Endothelial cell (in vitro differentiated cells): ENCODE measurements around the gene ZNF518A. TPM values are rescaled to one million over a fixed set of nuclear protein-coding genes. Genes with fewer than 3 reads are reported as not detected.

Experiments used
- DNase-seq: peaks from one replicate; pipeline ENCODE4 v3.0.0; 2021; ENCODE audit warnings: low spot score
- H3K27ac Mint-ChIP-seq: one replicate; pipeline ENCODE4 v1.8.0; 2021; ENCODE audit warnings: mixed read lengths, inconsistent platforms; ENCODE audit not compliant: unreplicated experiment
- H3K27me3 Mint-ChIP-seq: one replicate; pipeline ENCODE4 v1.8.0; 2021; ENCODE audit warnings: mild to moderate bottlenecking, moderate library complexity, mixed read lengths, inconsistent platforms; ENCODE audit not compliant: unreplicated experiment
- H3K36me3 Mint-ChIP-seq: one replicate; pipeline ENCODE4 v1.8.0; 2021; ENCODE audit warnings: mild to moderate bottlenecking, low read depth, mixed read lengths, inconsistent platforms; ENCODE audit not compliant: unreplicated experiment
- H3K4me1 Mint-ChIP-seq: one replicate; pipeline ENCODE4 v1.8.0; 2021; ENCODE audit warnings: mild to moderate bottlenecking, mixed read lengths, inconsistent platforms; ENCODE audit not compliant: unreplicated experiment
- H3K4me3 Mint-ChIP-seq: one replicate; pipeline ENCODE4 v1.8.0; 2021; ENCODE audit warnings: mild to moderate bottlenecking, mixed read lengths, inconsistent platforms; ENCODE audit not compliant: unreplicated experiment
- H3K9me3 Mint-ChIP-seq: one replicate; pipeline ENCODE4 v1.8.0; 2021; ENCODE audit warnings: mixed read lengths, inconsistent platforms; ENCODE audit not compliant: unreplicated experiment
- total RNA-seq: library from RNA; stranded (reverse); fragmentation: NEBNext Ultra II Directional; extraction: Animal tissue kit (Norgen Biotek cat#: 25700); gene quantifications from one replicate; pipeline ENCODE4 v1.2.1, GENCODE V29; 2021; ENCODE audit not compliant: unreplicated experiment
- TF ChIP-seq, protein P1 (sequence below): fragments of 200-600 bp; sonication (generic); IDR thresholded peaks from one replicate; pipeline ENCODE4 v1.5.0; 2021; ENCODE audit warnings: antibody characterized with exemption; ENCODE audit not compliant: unreplicated experiment

Gene ZNF518A
- total RNA-seq, 1 donor from 2014 or later, result 47.8 TPM

DNA sequence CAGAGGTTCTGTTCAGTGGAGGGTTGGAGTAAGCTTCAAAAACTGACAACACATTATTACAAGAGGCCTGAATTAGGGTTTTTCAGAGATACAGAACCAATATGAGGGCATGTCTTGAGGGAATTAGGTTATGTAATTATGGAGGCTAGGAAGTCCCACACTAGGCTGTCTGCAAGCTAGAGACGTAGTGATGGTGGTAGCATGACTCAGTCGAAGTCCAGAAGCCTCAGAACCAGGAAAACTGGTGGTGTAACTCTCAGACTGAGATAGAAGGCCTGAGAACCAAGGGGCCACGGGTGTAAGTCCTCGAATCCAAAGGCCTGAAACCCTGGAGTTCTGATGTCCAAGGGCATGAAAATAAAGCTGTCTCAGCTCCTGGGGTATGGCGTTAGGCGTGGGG is 35.6 kb downstream of the ZNF518A start:
- Mint-ChIP-seq H3K4me3 (no peak overlapping the region), H3K27ac (no peak overlapping the region), H3K36me3 (peaks cover 8% of the 10 kb centered on the region), H3K9me3 (peaks cover 3% of the 10 kb centered on the region), H3K27me3 (no peaks in the 10 kb centered on the region), H3K4me1 (no peaks in the 10 kb centered on the region)
- no peak for DNase-seq
- TF ChIP-seq, protein P1, sequence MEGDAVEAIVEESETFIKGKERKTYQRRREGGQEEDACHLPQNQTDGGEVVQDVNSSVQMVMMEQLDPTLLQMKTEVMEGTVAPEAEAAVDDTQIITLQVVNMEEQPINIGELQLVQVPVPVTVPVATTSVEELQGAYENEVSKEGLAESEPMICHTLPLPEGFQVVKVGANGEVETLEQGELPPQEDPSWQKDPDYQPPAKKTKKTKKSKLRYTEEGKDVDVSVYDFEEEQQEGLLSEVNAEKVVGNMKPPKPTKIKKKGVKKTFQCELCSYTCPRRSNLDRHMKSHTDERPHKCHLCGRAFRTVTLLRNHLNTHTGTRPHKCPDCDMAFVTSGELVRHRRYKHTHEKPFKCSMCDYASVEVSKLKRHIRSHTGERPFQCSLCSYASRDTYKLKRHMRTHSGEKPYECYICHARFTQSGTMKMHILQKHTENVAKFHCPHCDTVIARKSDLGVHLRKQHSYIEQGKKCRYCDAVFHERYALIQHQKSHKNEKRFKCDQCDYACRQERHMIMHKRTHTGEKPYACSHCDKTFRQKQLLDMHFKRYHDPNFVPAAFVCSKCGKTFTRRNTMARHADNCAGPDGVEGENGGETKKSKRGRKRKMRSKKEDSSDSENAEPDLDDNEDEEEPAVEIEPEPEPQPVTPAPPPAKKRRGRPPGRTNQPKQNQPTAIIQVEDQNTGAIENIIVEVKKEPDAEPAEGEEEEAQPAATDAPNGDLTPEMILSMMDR, result no peak

DNA sequence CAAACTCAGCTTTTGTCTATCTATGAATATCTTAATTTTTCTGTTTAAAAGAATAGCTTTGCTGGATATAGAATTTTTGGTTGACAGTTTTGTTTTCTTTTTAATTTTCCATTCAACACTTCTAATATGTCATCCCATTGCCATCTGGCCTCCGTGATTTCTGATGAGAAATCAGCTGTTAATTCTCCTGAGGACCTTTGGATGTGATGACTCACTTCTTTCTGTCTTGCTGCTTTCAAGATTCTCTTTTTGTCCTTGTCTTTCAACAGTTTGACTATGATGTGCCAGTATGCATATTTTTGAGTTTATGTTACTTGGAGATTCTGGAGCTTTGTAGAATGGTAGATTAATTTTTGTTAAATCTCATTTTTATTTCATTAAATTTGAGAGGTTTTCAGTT is 38.4 kb downstream of the ZNF518A start:
- TF ChIP-seq, protein P1, result no peak
- H3K4me1 Mint-ChIP-seq, result no peaks in the 10 kb centered on the region
- H3K27me3 Mint-ChIP-seq, result no peaks in the 10 kb centered on the region
- no peak overlapping the region for H3K4me3 Mint-ChIP-seq
- peaks cover 3% of the 10 kb centered on the region for H3K9me3 Mint-ChIP-seq
- no peak overlapping the region for H3K27ac Mint-ChIP-seq
- DNase-seq, result no peak
- H3K36me3 Mint-ChIP-seq, result peaks cover 8% of the 10 kb centered on the region

DNA sequence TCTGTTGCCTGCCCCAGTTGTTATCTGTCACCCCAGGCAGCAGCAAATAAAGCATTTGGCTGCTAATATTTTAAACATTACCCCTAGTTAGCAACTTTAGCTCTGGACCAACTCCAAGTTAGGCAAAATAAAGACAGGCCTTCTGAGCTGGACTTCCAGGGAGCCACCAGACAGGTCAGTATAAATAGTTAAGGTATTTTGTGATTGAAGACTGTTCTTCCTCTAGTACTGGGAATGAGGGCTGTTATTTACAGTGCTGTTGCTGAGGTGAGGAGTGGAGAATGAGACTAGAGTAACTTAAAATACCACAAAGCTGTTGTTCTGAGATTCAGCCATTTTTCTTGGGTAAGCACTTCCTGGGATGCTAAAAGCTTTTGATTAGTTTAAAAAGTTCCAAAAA is 40.1 kb downstream of the ZNF518A start:
- H3K9me3 Mint-ChIP-seq, result peaks cover 3% of the 10 kb centered on the region
- H3K4me1 Mint-ChIP-seq, result no peaks in the 10 kb centered on the region
- TF ChIP-seq, protein P1, result no peak
- peaks cover 12% of the 10 kb centered on the region for H3K36me3 Mint-ChIP-seq
- no peaks in the 10 kb centered on the region for H3K27me3 Mint-ChIP-seq
- no peak for DNase-seq
- H3K27ac Mint-ChIP-seq, result no peak overlapping the region
- no peak overlapping the region for H3K4me3 Mint-ChIP-seq

DNA sequence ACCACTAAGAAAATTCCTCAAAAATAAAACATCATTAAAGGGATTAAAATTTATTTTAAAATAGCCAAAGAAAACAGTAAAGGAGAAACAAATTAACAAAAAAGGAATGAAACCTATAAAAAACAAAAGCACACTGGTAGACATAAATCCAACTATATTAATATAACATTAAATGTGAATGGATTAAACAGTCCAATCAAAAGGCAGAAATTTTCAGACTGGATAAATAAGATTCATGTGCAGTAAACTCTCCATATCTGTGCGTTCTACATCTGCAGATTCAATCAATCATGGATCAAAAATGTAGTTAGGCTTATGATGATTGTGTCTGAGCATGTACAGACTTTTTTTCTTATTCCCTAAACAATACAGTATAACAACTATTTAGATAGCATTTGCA is 42.6 kb downstream of the ZNF518A start:
- Mint-ChIP-seq H3K36me3 (peaks cover 13% of the 10 kb centered on the region), H3K4me1 (no peaks in the 10 kb centered on the region), H3K9me3 (peaks cover 3% of the 10 kb centered on the region), H3K4me3 (no peak overlapping the region), H3K27ac (no peak overlapping the region), H3K27me3 (no peaks in the 10 kb centered on the region)
- DNase-seq, result no peak
- TF ChIP-seq, protein P1, result no peak

DNA sequence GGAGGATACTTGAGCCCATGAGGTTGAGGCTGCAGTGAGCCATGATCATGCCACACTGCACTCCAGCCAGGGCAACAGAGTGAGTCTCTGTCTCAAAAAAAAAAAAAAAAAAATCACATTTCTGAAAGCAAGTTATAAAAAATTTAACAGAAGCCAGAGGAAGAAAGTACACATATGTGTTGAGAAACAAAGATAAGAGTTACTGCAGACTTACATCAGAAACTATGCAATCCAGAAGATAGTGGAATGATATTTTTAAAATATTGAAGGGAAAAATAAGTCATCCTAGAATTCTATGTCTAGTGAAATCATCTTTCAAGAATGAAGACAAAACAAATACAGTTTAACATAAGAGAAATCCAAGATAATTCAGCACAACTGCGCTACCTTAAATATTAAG is 46.9 kb downstream of the ZNF518A start:
- peaks cover 11% of the 10 kb centered on the region for H3K36me3 Mint-ChIP-seq
- H3K27me3 Mint-ChIP-seq, result peaks cover 2% of the 10 kb centered on the region
- TF ChIP-seq, protein P1, result no peak
- H3K4me1 Mint-ChIP-seq, result no peaks in the 10 kb centered on the region
- no peak for DNase-seq
- no peaks in the 10 kb centered on the region for H3K9me3 Mint-ChIP-seq
- no peak overlapping the region for H3K27ac Mint-ChIP-seq
- H3K4me3 Mint-ChIP-seq, result no peak overlapping the region
